IMR-90 (cell line): ENCODE results near the gene ZNF526. TPM values are rescaled to one million over a fixed set of nuclear protein-coding genes. Genes with fewer than 3 reads are reported as not detected.

Experiments
- ATAC-seq: fragments of 200-7000 bp; cut with Tn5 transposase; 2 replicates; pipeline ENCODE4 v1.9.1; 2020; ENCODE audit warnings: low read depth, mild to moderate bottlenecking, moderate library complexity
- BruUV-seq: library from RNA; stranded (reverse); fragments of 400-500 nt; replicated peaks from 2 replicates; lab custom pipeline; 2021; lab: Mats Ljungman, UMichigan
- CTCF ChIA-PET: fragments of 300-600 bp; formaldehyde crosslinking; extraction: SDS; loops from one replicate; lab custom pipeline; 2021; ENCODE audit warnings: antibody characterized with exemption; lab: Yijun Ruan, JAX
- POLR2A ChIA-PET: fragments of 300-600 bp; sonication (Branson Sonifier 250); formaldehyde crosslinking; loops from one replicate; lab custom pipeline; 2022; ENCODE audit warnings: antibody characterized with exemption; ENCODE audit not compliant: unreplicated experiment; lab: Charles Lee
- DNase-seq: peaks from one replicate; pipeline ENCODE4 v3.0.0; 2013
- H2AFZ ChIP-seq: replicated peaks from 2 replicates; pipeline ENCODE3; 2013; ENCODE audit warnings: low read length, mild to moderate bottlenecking; ENCODE audit not compliant: poor library complexity
- H2AK5ac ChIP-seq: 2 replicates; pipeline ENCODE4 v1.6.1; 2013; ENCODE audit warnings: low read depth, low read length, inconsistent platforms
- H2AK9ac ChIP-seq: replicated peaks from 2 replicates; pipeline ENCODE3; 2013; ENCODE audit warnings: mild to moderate bottlenecking, low read depth, low read length, moderate library complexity; ENCODE audit not compliant: poor library complexity
- H2BK120ac ChIP-seq: 2 replicates; pipeline ENCODE4 v1.6.1; 2013; ENCODE audit warnings: low read depth, low read length, inconsistent platforms
- H2BK15ac ChIP-seq: 3 replicates; pipeline ENCODE4 v1.6.1; 2013; ENCODE audit warnings: low read depth, low read length, inconsistent platforms
- H2BK20ac ChIP-seq: 2 replicates; pipeline ENCODE4 v1.6.1; 2013; ENCODE audit warnings: low read depth, mild to moderate bottlenecking, inconsistent platforms, low read length, moderate library complexity
- H2BK5ac ChIP-seq: 2 replicates; pipeline ENCODE4 v1.6.1; 2013; ENCODE audit warnings: mild to moderate bottlenecking, low read depth, low read length, inconsistent platforms; ENCODE audit not compliant: poor library complexity, severe bottlenecking
- H3K14ac ChIP-seq: replicated peaks from 2 replicates; pipeline ENCODE4 v1.6.1; 2013; ENCODE audit warnings: low read depth, low read length, inconsistent platforms
- H3K18ac ChIP-seq: 2 replicates; pipeline ENCODE4 v1.6.1; 2013; ENCODE audit warnings: low read depth, low read length, control low read depth
- H3K23ac ChIP-seq: 2 replicates; pipeline ENCODE4 v1.6.1; 2013; ENCODE audit warnings: low read depth, low read length, inconsistent platforms
- H3K27ac ChIP-seq: 2 replicates; pipeline ENCODE4 v1.5.1; 2013; ENCODE audit warnings: mild to moderate bottlenecking, control low read depth, low read length; ENCODE audit not compliant: insufficient read depth
- H3K27me3 ChIP-seq: 2 replicates; pipeline ENCODE4 v1.6.1; 2013; ENCODE audit warnings: low read length; ENCODE audit not compliant: control insufficient read depth, insufficient read depth
- H3K36me3 ChIP-seq: 2 replicates; pipeline ENCODE4 v1.6.1; 2013; ENCODE audit warnings: low read length, mixed read lengths; ENCODE audit not compliant: control insufficient read depth, insufficient read depth
- H3K4ac ChIP-seq: 2 replicates; pipeline ENCODE4 v1.6.1; 2013; ENCODE audit warnings: low read depth, low read length, inconsistent platforms
- H3K4me1 ChIP-seq: 2 replicates; pipeline ENCODE4 v1.6.1; 2013; ENCODE audit warnings: low read length, mixed read lengths; ENCODE audit not compliant: control insufficient read depth, insufficient read depth
- H3K4me2 ChIP-seq: 2 replicates; pipeline ENCODE4 v1.6.1; 2013; ENCODE audit warnings: low read depth, mild to moderate bottlenecking, control low read depth, low read length, moderate library complexity
- H3K4me3 ChIP-seq: 2 replicates; pipeline ENCODE4 v1.5.1; 2013; ENCODE audit warnings: low read depth, mild to moderate bottlenecking, control low read depth, low read length, moderate library complexity; ENCODE audit not compliant: insufficient read depth
- H3K56ac ChIP-seq: 2 replicates; pipeline ENCODE4 v1.6.1; 2013; ENCODE audit warnings: low read length, inconsistent platforms; ENCODE audit not compliant: insufficient read depth; ENCODE audit errors: extremely low read depth
- H3K79me1 ChIP-seq, 2 experiments: 2 replicates each; pipeline ENCODE4 v1.6.1; 2013; ENCODE audit warnings: low read length in 2 of 2, inconsistent platforms in 1 of 2, low read depth in 1 of 2
- H3K9ac ChIP-seq: 2 replicates; pipeline ENCODE4 v1.6.1; 2013; ENCODE audit warnings: low read depth, low read length, control low read depth
- H3K9me1 ChIP-seq: 2 replicates; pipeline ENCODE4 v1.6.1; 2013; ENCODE audit warnings: low read length, inconsistent platforms; ENCODE audit not compliant: insufficient read depth
- H3K9me3 ChIP-seq: 2 replicates; pipeline ENCODE4 v1.6.1; 2013; ENCODE audit warnings: low read length; ENCODE audit not compliant: control insufficient read depth, insufficient read depth
- H4K20me1 ChIP-seq: 2 replicates; pipeline ENCODE4 v1.6.1; 2013; ENCODE audit warnings: low read length, inconsistent platforms; ENCODE audit not compliant: insufficient read depth
- H4K5ac ChIP-seq: 2 replicates; pipeline ENCODE4 v1.6.1; 2013; ENCODE audit warnings: mild to moderate bottlenecking, low read depth, low read length, control low read depth
- H4K8ac ChIP-seq, 2 experiments: 2 replicates each; pipeline ENCODE4 v1.6.1; 2013; ENCODE audit warnings: low read depth in 2 of 2, low read length in 2 of 2, control low read depth in 1 of 2, inconsistent platforms in 1 of 2
- H4K91ac ChIP-seq: 2 replicates; pipeline ENCODE4 v1.6.1; 2013; ENCODE audit warnings: low read depth, low read length, inconsistent platforms; ENCODE audit not compliant: insufficient read depth
- BHLHE40 ChIP-seq: fragments of 150-350 bp; IDR thresholded peaks from 2 replicates; pipeline ENCODE4 v1.6.1; 2016; ENCODE audit warnings: mild to moderate bottlenecking, low read depth, low read length
- MAFK ChIP-seq: IDR thresholded peaks from 2 replicates; pipeline ENCODE4 v1.6.1; 2012; ENCODE audit warnings: low read depth, low read length, improper control_type of control experiment
- MXI1 ChIP-seq: IDR thresholded peaks from 2 replicates; pipeline ENCODE4 v1.6.1; 2012; ENCODE audit warnings: low read depth, mild to moderate bottlenecking, low read length, moderate library complexity, borderline replicate concordance
- NFE2L2 ChIP-seq: fragments of 150-350 bp; IDR thresholded peaks from 2 replicates; pipeline ENCODE4 v1.6.1; 2016; ENCODE audit warnings: low read depth, mild to moderate bottlenecking, low read length
- RCOR1 ChIP-seq: IDR thresholded peaks from 2 replicates; pipeline ENCODE4 v1.6.1; 2012; ENCODE audit warnings: mild to moderate bottlenecking, low read length, improper control_type of control experiment; ENCODE audit not compliant: insufficient replicate concordance
- RFX5 ChIP-seq: IDR thresholded peaks from 2 replicates; pipeline ENCODE4 v1.8.0; 2012; ENCODE audit warnings: low read depth, mild to moderate bottlenecking, low read length, moderate library complexity
- SMC3 ChIP-seq: fragments of 150-350 bp; IDR thresholded peaks from 2 replicates; pipeline ENCODE4 v1.6.1; 2016; ENCODE audit warnings: low read depth, mild to moderate bottlenecking, antibody characterized with exemption, low read length, moderate library complexity
- WGBS, 2 experiments: methylation state at CpG; one replicate each; pipeline versions ENCODE4 v1.1.5 to v1.1.7; 2013; ENCODE audit warnings: missing lambda C conversion rate in 2 of 2; ENCODE audit not compliant: insufficient read length in 1 of 2; ENCODE audit errors: extremely low coverage in 2 of 2; 5-methylcytosine and 5-hydroxymethylcytosine counted together
- dilution Hi-C: fragments of 300-500 bp; cut with HindIII; formaldehyde crosslinking; loops from one replicate; pipeline ENCODE4 v1.14.3; 2018; ENCODE audit warnings: low sequenced_read_pairs; ENCODE audit not compliant: unreplicated experiment
- in situ Hi-C: fragments of 300-500 bp; cut with MboI; formaldehyde crosslinking; loops from 3 replicates; pipeline ENCODE4 v1.14.3; 2019; ENCODE audit warnings: low sequenced_read_pairs, inconsistent platforms, mixed read lengths
- intact Hi-C: fragments of 100-400 bp; cut with micrococcal nuclease; formaldehyde crosslinking; loops from 2 replicates; pipeline ENCODE4 v1.10.0; 2022
- polyA plus RNA-seq, 3 experiments: library from polyadenylated mRNA; depleted of rRNA; stranded (reverse); fragments of >200 nt; gene quantifications; 2 replicates each; pipeline ENCODE4 v1.2.3, GENCODE V29; 2012; ENCODE audit warnings: low replicate concordance in 1 of 3
- total RNA-seq: library from RNA; depleted of rRNA; stranded (reverse); fragments of >200 nt; gene quantifications from 2 replicates; pipeline ENCODE4 v1.2.3, GENCODE V29; 2012
- TF ChIP-seq, protein P1 (sequence below): fragments of 150-350 bp; IDR thresholded peaks from 2 replicates; pipeline ENCODE4 v1.6.1; 2016; ENCODE audit warnings: low read depth, mild to moderate bottlenecking, low read length, moderate library complexity, borderline replicate concordance

Gene ZNF526
- total and polyA plus RNA-seq, 2 of the 4 experiments (the other 2 are of a cell fraction), result 7.3 to 13.6 TPM

DNA sequence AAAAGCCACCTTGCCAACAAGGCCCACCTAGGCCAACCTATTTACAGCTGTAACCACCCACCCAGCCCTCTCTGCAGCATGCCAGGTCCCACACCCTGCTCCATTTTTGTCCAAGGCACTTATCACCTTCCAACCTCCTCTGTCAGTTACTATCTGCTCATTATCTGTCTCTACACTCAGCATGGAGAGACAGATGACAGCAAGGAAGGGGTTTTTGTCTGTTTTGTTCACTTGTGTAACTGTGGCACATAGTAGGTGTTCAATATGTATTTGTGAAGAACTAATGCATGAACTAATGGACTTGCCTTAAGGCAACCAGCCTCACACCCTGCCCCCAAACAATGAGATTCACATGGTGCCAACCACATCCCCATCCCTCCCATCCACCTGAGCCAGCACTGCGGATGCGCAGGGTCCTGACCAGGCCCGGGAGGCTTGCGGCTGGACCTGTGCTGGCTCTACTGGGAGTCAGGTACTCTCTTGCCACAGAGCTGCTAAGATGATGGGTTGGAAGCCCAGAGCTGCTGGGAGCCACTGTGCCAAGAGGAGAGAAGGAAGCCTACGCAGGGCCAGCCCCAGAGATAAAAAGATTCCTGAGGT, 19.9 kb upstream of the ZNF526 start:
- no peak overlapping the region for H3K56ac ChIP-seq
- no peak overlapping the region for H3K4ac ChIP-seq
- H3K79me1 ChIP-seq, result peaks cover 12 to 70% of the 10 kb centered on the region in 2 experiments
- H4K8ac ChIP-seq, result no peak overlapping the region
- H2BK15ac ChIP-seq, result no peak overlapping the region
- no peak overlapping the region for H4K91ac ChIP-seq
- no TSS peak for BruUV-seq
- H4K5ac ChIP-seq, result no peak overlapping the region
- H2AK9ac ChIP-seq, result no peak overlapping the region
- POLR2A ChIA-PET, result no interaction called here
- H2AFZ ChIP-seq, result no peak overlapping the region
- in situ Hi-C loops (no loop called here), intact Hi-C loops (no loop called here), dilution Hi-C loops (no loop called here)
- H3K9ac ChIP-seq, result no peak overlapping the region
- no peak for TF ChIP-seq RFX5
- TF ChIP-seq MXI1, result no peak
- no peak for TF ChIP-seq BHLHE40
- TF ChIP-seq NFE2L2, result no peak
- no peak for TF ChIP-seq RCOR1
- TF ChIP-seq, protein P1, sequence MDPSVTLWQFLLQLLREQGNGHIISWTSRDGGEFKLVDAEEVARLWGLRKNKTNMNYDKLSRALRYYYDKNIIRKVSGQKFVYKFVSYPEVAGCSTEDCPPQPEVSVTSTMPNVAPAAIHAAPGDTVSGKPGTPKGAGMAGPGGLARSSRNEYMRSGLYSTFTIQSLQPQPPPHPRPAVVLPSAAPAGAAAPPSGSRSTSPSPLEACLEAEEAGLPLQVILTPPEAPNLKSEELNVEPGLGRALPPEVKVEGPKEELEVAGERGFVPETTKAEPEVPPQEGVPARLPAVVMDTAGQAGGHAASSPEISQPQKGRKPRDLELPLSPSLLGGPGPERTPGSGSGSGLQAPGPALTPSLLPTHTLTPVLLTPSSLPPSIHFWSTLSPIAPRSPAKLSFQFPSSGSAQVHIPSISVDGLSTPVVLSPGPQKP, result no peak
- no peak for TF ChIP-seq MAFK
- no peak for TF ChIP-seq SMC3
- DNase-seq, result no peak
- H3K9me1 ChIP-seq, result peaks cover 26% of the 10 kb centered on the region
- no peak overlapping the region for H3K4me3 ChIP-seq
- no peak overlapping the region for H2BK120ac ChIP-seq
- peaks cover 55% of the 10 kb centered on the region for H3K36me3 ChIP-seq
- no CpG with 5 or more reads among the region's 5 CpGs for WGBS, 2 experiments
- peaks cover 9% of the 10 kb centered on the region; the same call in 1 of the 2 replicates for H4K20me1 ChIP-seq
- no peaks in the 10 kb centered on the region for H3K9me3 ChIP-seq
- CTCF ChIA-PET, result no interaction called here
- H2AK5ac ChIP-seq, result no peak overlapping the region
- H3K4me1 ChIP-seq, result 0 out of 2 replicates have a peak, but pooled peaks cover 2% of the 10 kb centered on the region
- H3K4me2 ChIP-seq, result no peak overlapping the region
- H3K27me3 ChIP-seq, result no peaks in the 10 kb centered on the region
- H3K14ac ChIP-seq, result no peak overlapping the region
- H2BK5ac ChIP-seq, result no peak overlapping the region
- H3K27ac ChIP-seq, result no peak overlapping the region
- no peak for ATAC-seq
- H3K18ac ChIP-seq, result no peak overlapping the region
- no peak overlapping the region for H3K23ac ChIP-seq
- H2BK20ac ChIP-seq, result no peak overlapping the region
